GM10248 (cell line): ENCODE results near the gene CHAT.

Source experiments
- CTCF ChIA-PET: fragments of 300-600 bp; sonication (Branson Sonifier 250); formaldehyde crosslinking; extraction: SDS; loops from one replicate; lab custom pipeline; 2021; ENCODE audit warnings: antibody characterized with exemption; lab: Yijun Ruan, JAX
- POLR2A ChIA-PET: fragments of 350-650 bp; sonication (Branson Sonifier 250); formaldehyde crosslinking; extraction: SDS; loops from one replicate; lab custom pipeline; 2020; ENCODE audit warnings: antibody characterized with exemption; lab: Yijun Ruan, JAX
- DNase-seq: peaks from one replicate; pipeline ENCODE4 v3.0.0; 2012; ENCODE audit errors: extremely low spot score
- CTCF ChIP-seq: IDR thresholded peaks from 2 replicates; pipeline ENCODE4 v1.5.1; 2012; ENCODE audit warnings: mild to moderate bottlenecking, low read depth; ENCODE audit errors: extremely low read depth, missing control alignments, control extremely low read depth

Gene CHAT

GRCh38 chr10:49587981-49588380, 25.9 kb upstream of the CHAT start:
- POLR2A ChIA-PET, result no interaction called here
- TF ChIP-seq CTCF, result no peak
- DNase-seq, result no peak
- CTCF ChIA-PET, result no interaction called here

GRCh38 chr10:49592726-49593563, 20.9 kb upstream of the CHAT start:
- DNase-seq, result peak; percentile 80
- POLR2A ChIA-PET, result no interaction called here

GRCh38 chr10:49593564-49593875, 20.3 kb upstream of the CHAT start:
- no peak for TF ChIP-seq CTCF
- ChIA-PET CTCF (interaction anchor here (0.9 to 4.4 kb wide), 36 partner anchors 9 to 936 kb away, joined by 3 to 32 read pairs (median 4); partner anchors contain the start of genes ERCC6 and WASHC2A), POLR2A (no interaction called here)
- DNase-seq, result peak; percentile 13

More at GRCh38 chr10:49592726-49593563, 20.9 kb upstream of the CHAT start:
- peak; percentile 94 for TF ChIP-seq CTCF
- CTCF ChIA-PET, result interaction anchor here (0.9 to 4.4 kb wide), 38 partner anchors 9 to 935 kb away, joined by 3 to 32 read pairs (median 4); partner anchors contain the start of genes ERCC6 and WASHC2A

GRCh38 chr10:49593998-49594397, 19.8 kb upstream of the CHAT start:
- TF ChIP-seq CTCF, result no peak
- POLR2A ChIA-PET, result no interaction called here
- CTCF ChIA-PET, result interaction anchor here (0.9 to 4.4 kb wide), 36 partner anchors 10 to 833 kb away, joined by 3 to 32 read pairs (median 4); partner anchors contain the start of genes ERCC6 and WASHC2A
- DNase-seq, result peak; percentile 9

- peak; percentile 79 for TF ChIP-seq CTCF
- POLR2A ChIA-PET, result no interaction called here
- CTCF ChIA-PET, result interaction anchor here (1.0 to 4.4 kb wide), 19 partner anchors 10 to 699 kb away, joined by 3 to 32 read pairs (median 6); no protein-coding TSS in a partner anchor
- DNase-seq, result peak; percentile 70
Measured at GRCh38 chr10:49594594-49594993, 19.2 kb upstream of the CHAT start.

GRCh38 chr10:49595003-49595712, 18.7 kb upstream of the CHAT start:
- TF ChIP-seq CTCF, result no peak
- POLR2A ChIA-PET, result no interaction called here
- CTCF ChIA-PET, result interaction anchor here (0.8 to 4.4 kb wide), 20 partner anchors 9 to 698 kb away, joined by 3 to 32 read pairs (median 4); no protein-coding TSS in a partner anchor
- DNase-seq, result no peak
